Naive thymus-derived CD8-positive, alpha-beta T cell (primary cell): ENCODE measurements around the gene ZMIZ2. TPM values are rescaled to one million over a fixed set of nuclear protein-coding genes. Genes with fewer than 3 reads are reported as not detected.

Experiments used
- ATAC-seq, 2 donors: fragments of 150-1000 bp; cut with Tn5 transposase in 1 of 2; sonication (Bioruptor Pico), chemical (Tn5 transposase) in 1 of 2; 1 replicate in 1 of 2; 2 replicates in 1 of 2; pipeline ENCODE4 v1.10.0; 2021; ENCODE audit warnings: mild to moderate bottlenecking in 2 of 2, moderate library complexity in 2 of 2
- POLR2A ChIA-PET: fragments of 350-600 bp; sonication (Branson Sonifier 250); formaldehyde crosslinking; loops from one replicate; lab custom pipeline; 2021; ENCODE audit warnings: antibody characterized with exemption; lab: Charles Lee
- DNase-seq, 10 donors: peaks; one replicate each; pipeline versions ENCODE4 v3.0.0 to v3.0.0-alpha.2; 2020 to 2022
- H3K27ac Mint-ChIP-seq, 10 donors: one replicate each; pipeline ENCODE4 v1.8.0; 2020 to 2022; ENCODE audit warnings: mild to moderate bottlenecking in 10 of 10, mixed read lengths in 10 of 10, moderate library complexity in 4 of 10, inconsistent platforms in 1 of 10
- H3K27me3 Mint-ChIP-seq, 5 donors: one replicate each; pipeline ENCODE4 v1.8.0; 2021 to 2022; ENCODE audit warnings: mixed read lengths in 5 of 5
- H3K36me3 Mint-ChIP-seq, 3 donors: one replicate each; pipeline ENCODE4 v1.8.0; 2020 to 2022; ENCODE audit warnings: mixed read lengths in 3 of 3, mild to moderate bottlenecking in 2 of 3, inconsistent platforms in 1 of 3
- H3K4me1 Mint-ChIP-seq, 4 donors: one replicate each; pipeline ENCODE4 v1.8.0; 2021 to 2022; ENCODE audit warnings: mixed read lengths in 4 of 4
- H3K4me3 Mint-ChIP-seq, 10 donors: one replicate each; pipeline ENCODE4 v1.8.0; 2020 to 2022; ENCODE audit warnings: mild to moderate bottlenecking in 10 of 10, mixed read lengths in 10 of 10, moderate library complexity in 6 of 10, inconsistent platforms in 1 of 10
- H3K9me3 Mint-ChIP-seq, 9 donors: one replicate each; pipeline ENCODE4 v1.8.0; 2020 to 2022; ENCODE audit warnings: mixed read lengths in 9 of 9, mild to moderate bottlenecking in 3 of 9, inconsistent platforms in 1 of 9, moderate library complexity in 1 of 9
- polyA plus RNA-seq, 3 donors: library from polyadenylated mRNA; unstranded; fragments of 300-500 nt; fragmentation: Illumina TruSeq; gene quantifications; one replicate each; pipeline ENCODE4 v1.2.3, GENCODE V29; 2021
- total RNA-seq, 8 experiments: library from RNA in 2 of 8; stranded (reverse) in 2 of 8; gene quantifications; one replicate each; pipeline ENCODE4 v1.2.3 and lab custom pipeline; 2021 to 2026

Gene ZMIZ2
- total and polyA plus RNA-seq, 5 experiments from 2014 or later, result 2.6 to 149 (median 8.1) TPM

GRCh38 chr7:44787041-44787440 is 38.4 kb downstream of the ZMIZ2 start:
- Mint-ChIP-seq H3K27ac (no peak overlapping the region), H3K9me3 (peaks cover 0 to 15% (median 5%) of the 10 kb centered on the region in 9 donors), H3K4me1 (peaks cover 0 to 7% (median 1%) of the 10 kb centered on the region in 4 donors), H3K36me3 (peaks cover 0 to 4% (median 4%) of the 10 kb centered on the region in 3 donors), H3K27me3 (peaks cover 0 to 4% (median 0%) of the 10 kb centered on the region in 5 donors), H3K4me3 (no peak overlapping the region)
- POLR2A ChIA-PET, result no interaction called here
- peak in 1 of 2 donors; percentile 30 for ATAC-seq
- DNase-seq, result no peak

GRCh38 chr7:44787762-44788161 is 39.1 kb downstream of the ZMIZ2 start:
- Mint-ChIP-seq H3K27me3 (peaks cover 0 to 4% (median 0%) of the 10 kb centered on the region in 5 donors), H3K4me1 (peaks cover 0 to 7% (median 0%) of the 10 kb centered on the region in 4 donors), H3K36me3 (peaks cover 0 to 4% (median 4%) of the 10 kb centered on the region in 3 donors), H3K4me3 (no peak overlapping the region), H3K27ac (no peak overlapping the region), H3K9me3 (peaks cover 0 to 11% (median 5%) of the 10 kb centered on the region in 9 donors)
- POLR2A ChIA-PET, result no interaction called here
- ATAC-seq (no peak), DNase-seq (no peak)

- POLR2A ChIA-PET, result interaction anchor here (0.6 kb wide), 2 partner anchors 56 to 157 kb away, joined by 3 to 5 read pairs; no protein-coding TSS in a partner anchor
- DNase-seq, result no peak
- Mint-ChIP-seq H3K27me3 (no peaks in the 10 kb centered on the region), H3K4me1 (peaks cover 0 to 7% (median 0%) of the 10 kb centered on the region in 4 donors), H3K4me3 (no peak overlapping the region), H3K9me3 (no peaks in the 10 kb centered on the region), H3K27ac (no peak overlapping the region), H3K36me3 (no peaks in the 10 kb centered on the region)
- no peak for ATAC-seq
These were observed 41.3 kb downstream of the ZMIZ2 start for GRCh38 chr7:44789990-44790389.

GRCh38 chr7:44791278-44792219 is 42.9 kb downstream of the ZMIZ2 start:
- Mint-ChIP-seq H3K27ac (peak overlapping the region in 6 of 10 donors; percentile 0 to 81 (median 46)), H3K27me3 (no peaks in the 10 kb centered on the region), H3K36me3 (no peaks in the 10 kb centered on the region), H3K9me3 (no peaks in the 10 kb centered on the region), H3K4me1 (peaks cover 0 to 10% (median 2%) of the 10 kb centered on the region in 4 donors), H3K4me3 (no peak overlapping the region)
- no peak for ATAC-seq
- no peak for DNase-seq
- POLR2A ChIA-PET, result interaction anchor here (0.5 kb wide), 1 partner anchor 44 kb away, joined by 4 read pairs; no protein-coding TSS in a partner anchor

- no peak for DNase-seq
- POLR2A ChIA-PET, result interaction anchor here (0.7 kb wide), 1 partner anchor 215 kb away, joined by 3 read pairs; no protein-coding TSS in a partner anchor
- Mint-ChIP-seq H3K4me3 (peak overlapping the region in 1 of 10 donors; percentile 39), H3K9me3 (no peaks in the 10 kb centered on the region), H3K27ac (peak overlapping the region in 2 of 10 donors; percentile 49 to 52), H3K4me1 (peaks cover 13 to 21% (median 18%) of the 10 kb centered on the region in 4 donors), H3K27me3 (no peaks in the 10 kb centered on the region), H3K36me3 (peaks cover 0 to 14% (median 3%) of the 10 kb centered on the region in 3 donors)
- ATAC-seq, result no peak
These were observed 45.3 kb downstream of the ZMIZ2 start for GRCh38 chr7:44793919-44794318.

GRCh38 chr7:44794331-44794730 is 45.7 kb downstream of the ZMIZ2 start:
- no peaks in the 10 kb centered on the region for H3K27me3 Mint-ChIP-seq
- H3K4me3 Mint-ChIP-seq, result peak overlapping the region in 2 of 10 donors; percentile 24 to 39
- POLR2A ChIA-PET, result interaction anchor here (0.6 to 0.7 kb wide), 3 partner anchors 17 to 719 kb away, joined by 3 to 4 read pairs (median 4); no protein-coding TSS in a partner anchor

GRCh38 chr7:44796034-44796503 is 47.4 kb downstream of the ZMIZ2 start:
- Mint-ChIP-seq H3K27me3 (no peaks in the 10 kb centered on the region), H3K36me3 (peaks cover 0 to 33% (median 11%) of the 10 kb centered on the region in 3 donors), H3K4me1 (peaks cover 15 to 38% (median 33%) of the 10 kb centered on the region in 4 donors), H3K9me3 (no peaks in the 10 kb centered on the region), H3K4me3 (peak overlapping the region; percentile 87 to 98 (median 94)), H3K27ac (peak overlapping the region; percentile 84 to 99 (median 96))
- DNase-seq (no peak), ATAC-seq (peak; percentile 23 to 32)
- POLR2A ChIA-PET, result interaction anchor here (1.4 to 3.0 kb wide), 3 partner anchors 46 to 214 kb away, joined by 4 to 19 read pairs (median 17); partner anchors contain the start of genes OGDH and TMED4

More at GRCh38 chr7:44794331-44794730, 45.7 kb downstream of the ZMIZ2 start:
- no peak overlapping the region for H3K27ac Mint-ChIP-seq
- ATAC-seq (no peak), DNase-seq (no peak)
- no peaks in the 10 kb centered on the region for H3K9me3 Mint-ChIP-seq
- H3K36me3 Mint-ChIP-seq, result peaks cover 0 to 16% (median 3%) of the 10 kb centered on the region in 3 donors
- H3K4me1 Mint-ChIP-seq, result peaks cover 13 to 23% (median 20%) of the 10 kb centered on the region in 4 donors

GRCh38 chr7:44796504-44797328 is 48.1 kb downstream of the ZMIZ2 start, which contains the start of gene PPIA:
TSS of gene PPIA (plus strand) at chr7:44796681. CDS start at chr7:44796725, 44 bp downstream.
- POLR2A ChIA-PET, result interaction anchor here (0.7 to 3.0 kb wide), 19 partner anchors 8 to 315 kb away, joined by 3 to 26 read pairs (median 4); partner anchors contain the start of genes DDX56, H2AZ2, OGDH and TBRG4
- H3K27me3 Mint-ChIP-seq, result no peaks in the 10 kb centered on the region
- peak; percentile 87 to 88 for ATAC-seq

GRCh38 chr7:44797329-44798258 is 48.9 kb downstream of the ZMIZ2 start:
- Mint-ChIP-seq H3K4me1 (peaks cover 15 to 47% (median 45%) of the 10 kb centered on the region in 4 donors), H3K27ac (peak overlapping the region; percentile 90 to 99 (median 98)), H3K9me3 (no peaks in the 10 kb centered on the region), H3K27me3 (no peaks in the 10 kb centered on the region), H3K4me3 (peak overlapping the region; percentile 87 to 100 (median 95)), H3K36me3 (peaks cover 0 to 49% (median 17%) of the 10 kb centered on the region in 3 donors)
- ATAC-seq (peak; percentile 48 to 59), DNase-seq (peak; percentile 70 to 92 (median 80))
- POLR2A ChIA-PET, result interaction anchor here (0.7 to 3.0 kb wide), 22 partner anchors 7 to 314 kb away, joined by 3 to 26 read pairs (median 4); partner anchors contain the start of genes DDX56, H2AZ2, NUDCD3 and OGDH

More at GRCh38 chr7:44796504-44797328, 48.1 kb downstream of the ZMIZ2 start, which contains the start of gene PPIA:
- Mint-ChIP-seq H3K4me3 (peak within 1 kb of the TSS; percentile 87 to 100 (median 95)), H3K36me3 (peaks cover 0 to 40% (median 17%) of the 10 kb centered on the region in 3 donors), H3K4me1 (peaks cover 15 to 45% (median 39%) of the 10 kb centered on the region in 4 donors), H3K9me3 (no peaks in the 10 kb centered on the region), H3K27ac (peak within 1 kb of the TSS; percentile 90 to 99 (median 98))
- DNase-seq, result peak; percentile 95 to 99 (median 98)

- ATAC-seq (no peak), DNase-seq (no peak)
- Mint-ChIP-seq H3K27ac (peak overlapping the region; percentile 66 to 99 (median 97)), H3K9me3 (no peaks in the 10 kb centered on the region), H3K4me1 (peaks cover 18 to 50% (median 45%) of the 10 kb centered on the region in 4 donors), H3K36me3 (peaks cover 0 to 60% (median 17%) of the 10 kb centered on the region in 3 donors), H3K27me3 (no peaks in the 10 kb centered on the region), H3K4me3 (peak overlapping the region; percentile 87 to 100 (median 95))
- POLR2A ChIA-PET, result interaction anchor here (0.6 to 3.0 kb wide), 9 partner anchors 45 to 225 kb away, joined by 3 to 19 read pairs (median 10); partner anchors contain the start of genes DDX56, H2AZ2, OGDH and PURB
These were observed 50.1 kb downstream of the ZMIZ2 start for GRCh38 chr7:44798649-44799305.
